Effector memory CD8-positive, alpha-beta T cell (primary cell): ENCODE measurements around the gene SLC37A3.

Experiments
- ATAC-seq: fragments of 150-1000 bp; cut with Tn5 transposase; replicated peaks from 2 replicates; pipeline ENCODE4 v1.10.0; 2021; ENCODE audit warnings: mild to moderate bottlenecking, moderate library complexity
- DNase-seq, 3 experiments: peaks; one replicate each; pipeline ENCODE4 v3.0.0; 2021
- H3K27ac Mint-ChIP-seq, 2 donors: one replicate each; pipeline ENCODE4 v1.8.0; 2022; ENCODE audit warnings: mild to moderate bottlenecking in 2 of 2, mixed read lengths in 2 of 2, moderate library complexity in 2 of 2
- H3K27me3 Mint-ChIP-seq, 2 donors: one replicate each; pipeline ENCODE4 v1.8.0; 2022; ENCODE audit warnings: mixed read lengths in 2 of 2
- H3K36me3 Mint-ChIP-seq: one replicate; pipeline ENCODE4 v1.8.0; 2022; ENCODE audit warnings: mild to moderate bottlenecking, moderate library complexity, mixed read lengths; ENCODE audit not compliant: insufficient read depth
- H3K4me1 Mint-ChIP-seq, 2 donors: one replicate each; pipeline ENCODE4 v1.8.0; 2022; ENCODE audit warnings: low read depth in 2 of 2, mixed read lengths in 2 of 2
- H3K4me3 Mint-ChIP-seq, 2 donors: one replicate each; pipeline ENCODE4 v1.8.0; 2022; ENCODE audit warnings: mild to moderate bottlenecking in 2 of 2, mixed read lengths in 2 of 2, moderate library complexity in 2 of 2
- H3K9me3 Mint-ChIP-seq, 2 donors: one replicate each; pipeline ENCODE4 v1.8.0; 2022; ENCODE audit warnings: mixed read lengths in 2 of 2

The SLC37A3 gene

GRCh38 chr7:140390034-140390433 is 8.3 kb downstream of the SLC37A3 start:
- no peak for DNase-seq
- no peak for ATAC-seq

DNA sequence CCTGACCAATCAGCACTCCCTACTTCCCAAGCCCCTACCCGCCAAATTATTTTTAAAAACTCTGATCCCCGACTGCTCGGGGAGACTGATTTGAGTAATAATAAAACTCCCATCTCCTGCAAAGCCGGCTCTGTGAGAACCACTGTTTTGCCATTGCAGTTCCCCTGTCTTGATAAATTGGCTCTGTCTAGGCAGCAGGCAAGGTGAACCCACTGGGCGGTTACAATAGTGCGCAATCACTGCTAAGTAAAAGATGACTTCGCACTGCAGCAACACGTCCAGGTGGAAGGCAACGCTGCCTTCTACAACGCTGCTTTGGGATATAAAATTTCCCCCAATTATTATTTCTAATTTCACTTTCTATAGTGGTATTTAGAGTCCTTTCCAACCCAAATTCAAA is 8.9 kb downstream of the SLC37A3 start:
- DNase-seq (no peak), ATAC-seq (no peak)
- H3K36me3 Mint-ChIP-seq, result no peaks in the 10 kb centered on the region
- no peak overlapping the region for H3K4me3 Mint-ChIP-seq
- no peak overlapping the region for H3K27ac Mint-ChIP-seq
- H3K9me3 Mint-ChIP-seq, result no peaks in the 10 kb centered on the region
- peaks cover 0 to 9% of the 10 kb centered on the region in 2 donors for H3K4me1 Mint-ChIP-seq
- H3K27me3 Mint-ChIP-seq, result no peaks in the 10 kb centered on the region

More at GRCh38 chr7:140390034-140390433, 8.3 kb downstream of the SLC37A3 start:
- no peak overlapping the region for H3K4me3 Mint-ChIP-seq
- H3K4me1 Mint-ChIP-seq, result peaks cover 0 to 9% of the 10 kb centered on the region in 2 donors
- H3K27me3 Mint-ChIP-seq, result no peaks in the 10 kb centered on the region
- H3K36me3 Mint-ChIP-seq, result no peaks in the 10 kb centered on the region
- no peak overlapping the region for H3K27ac Mint-ChIP-seq
- no peaks in the 10 kb centered on the region for H3K9me3 Mint-ChIP-seq

DNA sequence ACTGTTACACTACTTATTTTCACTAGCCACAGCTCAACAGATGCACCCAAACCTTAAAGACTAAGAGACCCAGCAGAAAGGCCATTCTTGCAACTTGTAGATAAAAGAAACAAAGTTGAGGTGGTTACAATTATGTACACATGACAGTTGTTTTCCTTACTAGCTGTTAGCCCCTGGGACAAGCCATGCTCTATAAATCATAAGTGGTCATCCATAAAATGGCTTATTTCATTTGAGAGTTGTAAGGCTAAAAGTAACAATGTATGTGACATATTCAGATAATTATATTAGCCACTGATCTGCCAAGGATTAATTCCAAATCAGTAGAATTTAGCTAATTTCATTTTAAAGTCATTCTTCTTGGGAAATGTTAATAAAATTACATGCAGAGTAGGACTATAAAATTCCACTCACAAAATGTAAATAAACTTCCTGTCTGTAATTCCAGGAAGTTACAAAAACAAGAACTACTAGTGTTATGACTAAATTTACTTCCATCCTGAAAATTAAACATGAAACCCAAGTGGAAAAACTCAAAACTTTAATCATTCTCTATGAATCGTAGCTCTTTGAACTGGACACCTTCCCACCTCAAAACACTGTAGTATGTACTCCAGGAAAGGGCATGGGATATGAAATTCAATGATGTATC is 13.3 kb downstream of the SLC37A3 start:
- H3K27ac Mint-ChIP-seq, result peak overlapping the region; percentile 41 to 62
- ATAC-seq (no peak), DNase-seq (no peak)
- H3K36me3 Mint-ChIP-seq, result peaks cover 19% of the 10 kb centered on the region
- peaks cover 0 to 9% of the 10 kb centered on the region in 2 donors for H3K4me1 Mint-ChIP-seq
- no peak overlapping the region for H3K4me3 Mint-ChIP-seq
- no peaks in the 10 kb centered on the region for H3K9me3 Mint-ChIP-seq
- H3K27me3 Mint-ChIP-seq, result no peaks in the 10 kb centered on the region

GRCh38 chr7:140383954-140384713 is 14.2 kb downstream of the SLC37A3 start:
- ATAC-seq, result no peak
- no peak overlapping the region for H3K4me3 Mint-ChIP-seq
- no peak for DNase-seq
- H3K27me3 Mint-ChIP-seq, result no peaks in the 10 kb centered on the region
- H3K9me3 Mint-ChIP-seq, result no peaks in the 10 kb centered on the region
- peaks cover 28% of the 10 kb centered on the region for H3K36me3 Mint-ChIP-seq
- H3K27ac Mint-ChIP-seq, result peak overlapping the region in 1 of 2 donors; percentile 41
- H3K4me1 Mint-ChIP-seq, result peaks cover 0 to 3% of the 10 kb centered on the region in 2 donors

DNA sequence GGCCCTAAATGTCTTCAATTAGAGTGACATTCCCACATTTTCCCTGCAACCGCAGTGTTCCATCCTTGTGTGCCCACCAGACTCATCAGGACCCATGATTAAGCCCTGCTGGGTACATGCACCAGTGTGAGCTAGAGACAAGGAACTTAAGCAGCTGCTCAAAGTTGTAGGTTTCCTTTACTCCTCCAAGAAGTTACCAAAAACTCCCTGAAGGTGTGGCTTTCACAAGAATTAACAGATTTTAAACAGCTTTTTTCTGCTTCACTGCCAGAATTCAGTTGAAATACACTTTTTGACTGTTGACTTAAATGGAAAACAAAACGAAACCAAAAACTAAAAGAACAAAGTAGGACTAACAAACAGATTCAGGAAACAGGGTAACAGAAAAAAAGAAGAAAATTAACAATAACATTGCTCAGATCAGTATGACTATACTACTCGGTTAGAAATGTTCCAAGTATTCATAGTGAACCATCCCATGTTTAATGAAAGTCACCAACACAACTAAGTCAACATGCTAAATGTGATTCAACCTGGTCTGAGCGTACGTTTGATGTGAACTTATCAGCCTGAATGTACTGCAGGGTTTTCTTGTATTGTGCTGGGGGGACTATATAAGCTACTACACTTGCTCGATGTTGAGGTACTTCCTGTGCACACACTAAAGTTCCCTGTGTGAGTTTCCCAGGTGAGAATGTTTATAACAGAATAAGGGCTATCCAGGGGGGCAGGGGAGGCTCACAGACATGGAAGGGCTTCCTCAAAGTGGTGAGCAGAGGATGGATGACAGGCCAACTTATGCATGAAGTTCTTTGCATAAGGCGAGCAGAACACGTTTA is 22.2 kb downstream of the SLC37A3 start:
- Mint-ChIP-seq H3K4me3 (peak overlapping the region; percentile 70 to 81), H3K4me1 (peaks cover 9 to 12% of the 10 kb centered on the region in 2 donors), H3K9me3 (no peaks in the 10 kb centered on the region), H3K27ac (peak overlapping the region; percentile 91 to 95), H3K36me3 (peaks cover 38% of the 10 kb centered on the region), H3K27me3 (no peaks in the 10 kb centered on the region)
- peak; percentile 77 for ATAC-seq
- peak in 1 of 3 experiments; percentile 9 for DNase-seq

DNA sequence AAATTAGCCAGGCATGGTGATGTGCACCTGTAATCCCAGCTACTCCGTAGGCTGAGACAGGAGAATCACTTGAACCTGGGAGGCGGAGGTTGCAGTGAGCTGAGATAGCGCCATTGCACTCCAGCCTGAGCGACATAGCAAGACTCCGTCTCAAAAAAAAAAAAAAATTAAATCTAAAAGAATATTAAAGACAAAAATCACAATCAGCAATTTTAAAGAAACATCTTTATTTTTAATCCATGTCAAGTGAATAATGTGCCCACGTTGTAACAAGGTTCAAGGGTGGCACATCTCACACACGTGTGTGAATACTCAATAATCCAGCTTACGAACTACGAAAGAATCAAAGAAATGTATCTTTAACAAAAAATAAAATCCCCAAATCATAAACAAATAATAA is 23.0 kb downstream of the SLC37A3 start:
- Mint-ChIP-seq H3K4me3 (peak overlapping the region; percentile 70 to 81), H3K9me3 (no peaks in the 10 kb centered on the region), H3K36me3 (peaks cover 35% of the 10 kb centered on the region)

DNA sequence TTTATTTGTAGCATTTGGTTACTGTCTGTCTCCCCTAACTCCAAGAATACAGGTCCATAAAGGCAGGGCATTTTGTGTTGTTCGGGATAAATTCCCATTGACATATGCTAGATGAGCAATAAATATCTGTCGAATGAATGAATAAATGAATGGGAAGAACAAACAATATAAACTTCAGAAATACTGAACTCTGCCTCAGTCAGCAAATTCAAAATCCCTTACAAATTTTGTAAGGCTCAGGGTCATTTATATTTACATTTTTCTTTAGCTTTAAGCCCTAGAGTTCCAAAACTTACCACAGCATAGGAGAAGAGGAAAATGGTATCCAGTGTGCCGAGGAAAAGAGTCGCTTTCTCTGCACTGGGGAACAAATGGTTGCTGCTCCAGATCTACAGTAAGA is 29.0 kb downstream of the SLC37A3 start:
- Mint-ChIP-seq H3K27ac (peak overlapping the region in 1 of 2 donors; percentile 70), H3K36me3 (peaks cover 26% of the 10 kb centered on the region)
- ATAC-seq, result no peak

More for the DNA sequence above, 23.0 kb downstream of the SLC37A3 start:
- H3K27me3 Mint-ChIP-seq, result no peaks in the 10 kb centered on the region
- DNase-seq (no peak), ATAC-seq (no peak)
- H3K4me1 Mint-ChIP-seq, result peaks cover 9 to 12% of the 10 kb centered on the region in 2 donors
- H3K27ac Mint-ChIP-seq, result peak overlapping the region; percentile 91 to 95

GRCh38 chr7:140367528-140367927 is 30.8 kb downstream of the SLC37A3 start:
- no peak overlapping the region for H3K4me3 Mint-ChIP-seq
- no peaks in the 10 kb centered on the region for H3K27me3 Mint-ChIP-seq
- no peak for ATAC-seq
- no peak overlapping the region for H3K27ac Mint-ChIP-seq
- H3K36me3 Mint-ChIP-seq, result peaks cover 31% of the 10 kb centered on the region
- no peaks in the 10 kb centered on the region for H3K9me3 Mint-ChIP-seq
- no peak for DNase-seq
- peaks cover 0 to 2% of the 10 kb centered on the region in 2 donors for H3K4me1 Mint-ChIP-seq

More for the DNA sequence above, 29.0 kb downstream of the SLC37A3 start:
- Mint-ChIP-seq H3K27me3 (no peaks in the 10 kb centered on the region), H3K4me1 (peaks cover 0 to 2% of the 10 kb centered on the region in 2 donors), H3K4me3 (no peak overlapping the region), H3K9me3 (no peaks in the 10 kb centered on the region)
- DNase-seq, result no peak

DNA sequence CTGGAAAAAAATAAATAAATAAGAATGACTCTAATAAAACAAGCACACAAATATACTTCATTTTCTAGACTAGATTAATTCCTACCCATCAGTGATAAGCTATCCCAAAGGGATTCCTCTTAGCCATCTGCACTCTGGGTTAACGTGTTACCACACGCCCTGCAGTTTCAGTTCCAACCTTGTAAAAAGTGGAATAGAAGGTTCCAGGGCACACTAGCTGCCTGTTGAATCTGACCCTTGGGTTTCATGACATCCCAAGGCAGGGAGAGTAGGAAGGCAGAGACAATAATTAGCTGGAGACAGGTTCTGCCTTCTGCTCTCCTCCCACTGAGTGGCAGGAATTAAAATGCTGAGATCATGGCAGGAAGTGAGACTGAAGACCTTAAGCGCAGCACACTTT is 33.5 kb downstream of the SLC37A3 start:
- H3K27ac Mint-ChIP-seq, result no peak overlapping the region
- peaks cover 2 to 6% of the 10 kb centered on the region in 2 donors for H3K4me1 Mint-ChIP-seq
- DNase-seq, result no peak
- no peak for ATAC-seq
- no peaks in the 10 kb centered on the region for H3K27me3 Mint-ChIP-seq
- H3K9me3 Mint-ChIP-seq, result no peaks in the 10 kb centered on the region
- H3K4me3 Mint-ChIP-seq, result no peak overlapping the region
- H3K36me3 Mint-ChIP-seq, result peaks cover 25% of the 10 kb centered on the region

- Mint-ChIP-seq H3K36me3 (peaks cover 24% of the 10 kb centered on the region), H3K27ac (peak overlapping the region in 1 of 2 donors; percentile 88), H3K4me1 (peaks cover 14 to 15% of the 10 kb centered on the region in 2 donors), H3K27me3 (no peaks in the 10 kb centered on the region), H3K4me3 (no peak overlapping the region), H3K9me3 (no peaks in the 10 kb centered on the region)
- ATAC-seq (no peak), DNase-seq (no peak)
Measured at GRCh38 chr7:140360697-140361229, 37.6 kb downstream of the SLC37A3 start.

DNA sequence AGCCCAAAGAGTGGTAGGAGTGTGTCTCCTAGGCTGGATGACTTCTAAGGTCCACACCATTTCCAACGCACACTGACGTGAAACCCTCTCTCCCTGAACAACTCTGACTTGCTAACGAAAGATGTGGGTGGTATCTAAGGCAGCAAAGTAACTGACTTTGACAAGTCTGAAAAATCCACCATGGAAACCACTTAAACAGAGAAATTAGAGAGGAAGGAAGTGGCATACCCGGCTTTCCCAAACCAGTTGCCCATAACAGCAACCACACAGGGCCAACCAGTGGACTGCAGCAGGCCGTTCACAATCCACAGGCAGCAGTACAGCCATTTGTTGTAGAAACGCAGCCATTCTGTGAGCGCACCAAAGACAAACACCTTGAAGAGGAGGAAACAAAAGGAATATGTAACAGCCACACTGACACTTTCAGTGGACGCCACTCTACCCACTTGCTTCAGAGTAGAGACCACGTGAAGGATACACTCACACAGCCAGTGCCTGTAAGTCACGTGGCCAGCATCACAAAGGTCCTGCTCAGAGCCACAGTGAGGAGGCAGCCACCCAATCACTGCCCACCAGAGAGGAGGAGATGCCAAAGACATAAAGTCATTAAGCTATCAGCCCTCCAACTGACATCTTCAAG is 39.8 kb downstream of the SLC37A3 start:
- Mint-ChIP-seq H3K9me3 (no peaks in the 10 kb centered on the region), H3K27me3 (no peaks in the 10 kb centered on the region), H3K4me3 (peak overlapping the region; percentile 72 to 83), H3K36me3 (peaks cover 24% of the 10 kb centered on the region), H3K4me1 (peaks cover 14 to 15% of the 10 kb centered on the region in 2 donors), H3K27ac (peak overlapping the region; percentile 88 to 90)
- peak; percentile 84 for ATAC-seq
- peak; percentile 4 to 32 (median 16) for DNase-seq

DNA sequence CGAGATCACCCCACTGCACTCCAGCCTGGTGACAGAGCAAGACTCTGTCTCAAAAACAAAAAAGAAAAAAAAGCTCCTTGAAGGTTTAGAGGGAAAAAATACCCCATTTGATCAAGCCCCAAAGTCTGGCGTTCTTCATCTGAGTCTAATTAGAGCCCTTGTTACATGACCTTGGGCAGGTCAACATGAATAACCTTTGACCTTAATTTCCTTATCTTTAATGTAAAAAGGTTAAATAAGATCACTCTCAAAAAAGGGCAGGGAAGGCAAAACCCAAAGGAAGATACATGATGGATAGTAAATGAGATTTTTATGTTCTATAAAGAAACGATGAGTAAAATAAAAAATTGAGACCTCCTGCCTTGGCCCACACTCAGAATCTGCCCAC is 40.3 kb downstream of the SLC37A3 start:
- DNase-seq, result no peak
- Mint-ChIP-seq H3K9me3 (no peaks in the 10 kb centered on the region), H3K27me3 (no peaks in the 10 kb centered on the region), H3K4me3 (peak overlapping the region; percentile 72 to 83), H3K4me1 (peaks cover 14 to 15% of the 10 kb centered on the region in 2 donors), H3K27ac (peak overlapping the region; percentile 88 to 90), H3K36me3 (peaks cover 24% of the 10 kb centered on the region)
- no peak for ATAC-seq

GRCh38 chr7:140350056-140350455 is 48.3 kb downstream of the SLC37A3 start:
- Mint-ChIP-seq H3K4me1 (no peaks in the 10 kb centered on the region), H3K9me3 (no peaks in the 10 kb centered on the region), H3K27ac (no peak overlapping the region), H3K4me3 (no peak overlapping the region), H3K27me3 (no peaks in the 10 kb centered on the region), H3K36me3 (peaks cover 17% of the 10 kb centered on the region)
- ATAC-seq (no peak), DNase-seq (no peak)
